Prostate gland (tissue), 2 donors: ENCODE results near the gene TSPAN31. TPM values are rescaled to one million over a fixed set of nuclear protein-coding genes. Genes with fewer than 3 reads are reported as not detected.
A peak's percentile ranks its signal among the peaks of the same experiment; 100 is the strongest.

Experiments
- DNase-seq: peaks from one replicate; pipeline ENCODE4 v3.0.0-alpha.2; 2019; ENCODE audit warnings: low spot score
- H3K27ac ChIP-seq, 2 donors: fragments of 200-600 bp; sonication (generic); 2 replicates each; pipeline ENCODE4 v1.5.1; 2017 to 2019
- H3K27me3 ChIP-seq: fragments of 200-600 bp; sonication (generic); replicated peaks from 2 replicates; pipeline ENCODE4 v1.5.1; 2019; ENCODE audit not compliant: insufficient read depth
- H3K36me3 ChIP-seq, 2 donors: fragments of 200-600 bp; sonication (generic); 1 replicate in 1 of 2; 2 replicates in 1 of 2; pipeline versions ENCODE4 v1.5.1 to v1.8.1; 2017 to 2019
- H3K4me1 ChIP-seq: fragments of 200-600 bp; sonication (generic); replicated peaks from 2 replicates; pipeline ENCODE4 v1.5.1; 2019
- H3K4me3 ChIP-seq, 2 donors: fragments of 200-600 bp; sonication (generic); 2 replicates each; pipeline ENCODE4 v1.5.1; 2017 to 2019
- H3K9me3 ChIP-seq: fragments of 200-600 bp; sonication (generic); 2 replicates; pipeline ENCODE4 v1.5.1; 2017
- CTCF ChIP-seq, 4 experiments: fragments of 200-600 bp in 2 of 4; fragments of 450-650 bp in 2 of 4; sonication (generic) in 2 of 4; IDR thresholded peaks; 1 replicate in 3 of 4; 2 replicates in 1 of 4; pipeline ENCODE4 v1.5.1; 2016 to 2019; ENCODE audit warnings: antibody characterized with exemption in 4 of 4, mild to moderate bottlenecking in 2 of 4, moderate library complexity in 2 of 4
- POLR2A ChIP-seq: fragments of 450-650 bp; IDR thresholded peaks from one replicate; pipeline ENCODE4 v1.6.1; 2016; ENCODE audit warnings: antibody characterized with exemption, mild to moderate bottlenecking
- POLR2AphosphoS5 ChIP-seq: sonication (generic); formaldehyde crosslinking; IDR thresholded peaks from one replicate; pipeline ENCODE4 v1.6.1; 2017; ENCODE audit warnings: antibody characterized with exemption
- WGBS: methylation state at CpG from one replicate; pipeline ENCODE4 v1.1.5; 2018; 5-methylcytosine and 5-hydroxymethylcytosine counted together
- intact Hi-C: fragments of 100-400 bp; cut with DNase I; formaldehyde crosslinking; loops from one replicate; pipeline ENCODE4 v1.14.2; 2022
- total RNA-seq, 2 donors: library from RNA; depleted of rRNA; stranded (reverse); fragments of >200 nt; gene quantifications; one replicate each; pipeline ENCODE4 v1.1.0, GENCODE V29; 2016

TSPAN31 gene
- total RNA-seq, 2 donors from 2014 or later: 40.4 to 127 TPM

- WGBS: 82% methylated on average over 12 of the region's 12 CpGs
- no peak overlapping the region for H3K27ac ChIP-seq
- H3K4me3 ChIP-seq: peak overlapping the region; percentile 58 to 93
- no peak for TF ChIP-seq POLR2AphosphoS5
- no peak for TF ChIP-seq POLR2A
- TF ChIP-seq CTCF (IDR thresholded peaks at IDR 0.05): no peak
- H3K36me3 ChIP-seq: peaks cover 0 to 4% of the 10 kb centered on the region in 2 donors
- no peaks in the 10 kb centered on the region for H3K27me3 ChIP-seq
- intact Hi-C loops: loop anchor here (5.0 kb wide), 2 partner anchors 44 to 114 kb away; no protein-coding TSS in a partner anchor
- H3K4me1 ChIP-seq: no peaks in the 10 kb centered on the region
- no peak for DNase-seq
- no peaks in the 10 kb centered on the region for H3K9me3 ChIP-seq
These were observed 38.6 kb downstream of the TSPAN31 start for GRCh38 chr12:57783466-57783801.

- no peak overlapping the region for H3K4me3 ChIP-seq
These were observed 39.0 kb downstream of the TSPAN31 start for GRCh38 chr12:57783861-57784260.

GRCh38 chr12:57793920-57794319 is 49.1 kb downstream of the TSPAN31 start:
- DNase-seq: no peak
- WGBS: 36% methylated on average over 1 of the region's 1 CpG

More at GRCh38 chr12:57783861-57784260, 39.0 kb downstream of the TSPAN31 start:
- DNase-seq: no peak
- Histone ChIP-seq H3K9me3 (no peaks in the 10 kb centered on the region), H3K27ac (no peak overlapping the region), H3K36me3 (peaks cover 0 to 4% of the 10 kb centered on the region in 2 donors), H3K4me1 (no peaks in the 10 kb centered on the region), H3K27me3 (no peaks in the 10 kb centered on the region)
- TF ChIP-seq POLR2AphosphoS5 (no peak), POLR2A (no peak), CTCF (IDR thresholded peaks at IDR 0.05) (no peak)
- intact Hi-C loops: loop anchor here (5.0 kb wide), 2 partner anchors 43 to 113 kb away; no protein-coding TSS in a partner anchor
- WGBS: 94% methylated on average over 11 of the region's 11 CpGs

GRCh38 chr12:57795354-57795753 is 50.5 kb downstream of the TSPAN31 start:
- Histone ChIP-seq H3K27me3 (no peaks in the 10 kb centered on the region), H3K4me3 (no peak overlapping the region), H3K9me3 (no peaks in the 10 kb centered on the region), H3K4me1 (no peaks in the 10 kb centered on the region), H3K36me3 (peaks cover 3 to 4% of the 10 kb centered on the region in 2 donors), H3K27ac (no peak overlapping the region)
- intact Hi-C loops: no loop called here
- WGBS: 93% methylated on average over 6 of the region's 6 CpGs
- no peak for DNase-seq
- TF ChIP-seq CTCF (IDR thresholded peaks at IDR 0.05) (no peak), POLR2AphosphoS5 (no peak), POLR2A (no peak)

More at GRCh38 chr12:57793920-57794319, 49.1 kb downstream of the TSPAN31 start:
- Histone ChIP-seq H3K36me3 (peaks cover 3 to 4% of the 10 kb centered on the region in 2 donors), H3K27me3 (no peaks in the 10 kb centered on the region), H3K9me3 (no peaks in the 10 kb centered on the region), H3K4me1 (no peaks in the 10 kb centered on the region), H3K27ac (no peak overlapping the region), H3K4me3 (no peak overlapping the region)
- TF ChIP-seq POLR2A: no peak
- TF ChIP-seq POLR2AphosphoS5: no peak
- intact Hi-C loops: no loop called here

GRCh38 chr12:57796996-57797395 is 52.2 kb downstream of the TSPAN31 start:
- TF ChIP-seq CTCF (IDR thresholded peaks at IDR 0.05) (no peak), POLR2A (no peak), POLR2AphosphoS5 (no peak)
- Histone ChIP-seq H3K27me3 (no peaks in the 10 kb centered on the region), H3K36me3 (peaks cover 3% of the 10 kb centered on the region in 2 donors), H3K27ac (no peak overlapping the region), H3K9me3 (no peaks in the 10 kb centered on the region), H3K4me3 (no peak overlapping the region), H3K4me1 (no peaks in the 10 kb centered on the region)
- WGBS: 100% methylated on average over 1 of the region's 1 CpG
- no peak for DNase-seq
- intact Hi-C loops: no loop called here
